HUES6 (cell line): ENCODE measurements around the gene DDRGK1.
"Not testable (repeated sequence)": the region's sequence is repeated elsewhere in the genome, so short reads cannot be mapped to it uniquely, and the experiment has no call there.

Experiments used
- H3K27ac ChIP-seq: 2 replicates; pipeline ENCODE4 v1.7.0; 2013; ENCODE audit warnings: low read depth, mild to moderate bottlenecking, low read length, inconsistent platforms
- H3K27me3 ChIP-seq: 2 replicates; pipeline ENCODE4 v1.6.1; 2013; ENCODE audit warnings: low read length; ENCODE audit not compliant: control insufficient read depth, insufficient read depth
- H3K36me3 ChIP-seq: 2 replicates; pipeline ENCODE4 v1.6.1; 2013; ENCODE audit warnings: low read length; ENCODE audit not compliant: control insufficient read depth, insufficient read depth
- H3K4me1 ChIP-seq: 2 replicates; pipeline ENCODE4 v1.6.1; 2013; ENCODE audit warnings: low read length; ENCODE audit not compliant: control insufficient read depth, insufficient read depth
- H3K4me3 ChIP-seq: 2 replicates; pipeline ENCODE4 v1.5.1; 2013; ENCODE audit warnings: low read depth, low read length
- H3K9ac ChIP-seq: one replicate; pipeline ENCODE4 v1.6.1; 2013; ENCODE audit warnings: mild to moderate bottlenecking, low read length
- H3K9me3 ChIP-seq: 2 replicates; pipeline ENCODE4 v1.6.1; 2013; ENCODE audit warnings: low read depth, low read length; ENCODE audit not compliant: control insufficient read depth, insufficient read depth

The DDRGK1 gene

GRCh38 chr20:3161316-3162079, 43.0 kb downstream of the DDRGK1 start:
- Histone ChIP-seq H3K9me3 (no peaks in the 10 kb centered on the region), H3K9ac (no peak overlapping the region), H3K4me3 (no peak overlapping the region), H3K27me3 (no peaks in the 10 kb centered on the region), H3K27ac (no peak overlapping the region), H3K36me3 (peaks cover 4% of the 10 kb centered on the region; the same call in 1 of the 2 replicates), H3K4me1 (no peaks in the 10 kb centered on the region)

GRCh38 chr20:3160418-3160817, 44.1 kb downstream of the DDRGK1 start:
- H3K4me3 ChIP-seq: peak overlapping the region; percentile 91
- no peak overlapping the region for H3K27ac ChIP-seq
- H3K9me3 ChIP-seq: no peaks in the 10 kb centered on the region
- no peak overlapping the region for H3K9ac ChIP-seq
- no peaks in the 10 kb centered on the region for H3K4me1 ChIP-seq
- H3K36me3 ChIP-seq: peaks cover 10% of the 10 kb centered on the region; the same call in 1 of the 2 replicates
- H3K27me3 ChIP-seq: no peaks in the 10 kb centered on the region

GRCh38 chr20:3158968-3159431, 45.5 kb downstream of the DDRGK1 start:
- H3K27ac ChIP-seq: no peak overlapping the region; the same call in 1 of the 2 replicates
- H3K27me3 ChIP-seq: no peaks in the 10 kb centered on the region
- no peaks in the 10 kb centered on the region for H3K9me3 ChIP-seq
- peak overlapping the region; percentile 91 for H3K4me3 ChIP-seq
- peaks cover 18% of the 10 kb centered on the region for H3K36me3 ChIP-seq
- peak overlapping the region; percentile 91 for H3K9ac ChIP-seq
- no peaks in the 10 kb centered on the region for H3K4me1 ChIP-seq

GRCh38 chr20:3157817-3158216, 46.7 kb downstream of the DDRGK1 start:
- no peak overlapping the region for H3K27ac ChIP-seq
- no peak overlapping the region for H3K9ac ChIP-seq
- H3K4me3 ChIP-seq: peak overlapping the region; percentile 14; the same call in 1 of the 2 replicates
- no peaks in the 10 kb centered on the region for H3K27me3 ChIP-seq
- H3K9me3 ChIP-seq: no peaks in the 10 kb centered on the region
- peaks cover 26% of the 10 kb centered on the region for H3K36me3 ChIP-seq
- H3K4me1 ChIP-seq: no peaks in the 10 kb centered on the region

GRCh38 chr20:3156811-3157619, 47.5 kb downstream of the DDRGK1 start:
- no peak overlapping the region for H3K4me3 ChIP-seq
- peaks cover 26% of the 10 kb centered on the region for H3K36me3 ChIP-seq
- no peak overlapping the region for H3K9ac ChIP-seq
- H3K4me1 ChIP-seq: no peaks in the 10 kb centered on the region
- H3K27ac ChIP-seq: no peak overlapping the region
- no peaks in the 10 kb centered on the region for H3K9me3 ChIP-seq
- no peaks in the 10 kb centered on the region for H3K27me3 ChIP-seq

GRCh38 chr20:3152057-3152644, 52.3 kb downstream of the DDRGK1 start:
- not testable (repeated sequence) for H3K9ac ChIP-seq, H3K9me3 ChIP-seq, H3K27me3 ChIP-seq, H3K4me1 ChIP-seq, H3K27ac ChIP-seq, H3K4me3 ChIP-seq
- H3K36me3 ChIP-seq: peaks cover 51% of the 10 kb centered on the region

GRCh38 chr20:3150908-3151307, 53.6 kb downstream of the DDRGK1 start:
- Histone ChIP-seq H3K4me3 (no peak overlapping the region), H3K9me3 (no peaks in the 10 kb centered on the region), H3K9ac (no peak overlapping the region), H3K27me3 (no peaks in the 10 kb centered on the region), H3K4me1 (no peaks in the 10 kb centered on the region), H3K27ac (no peak overlapping the region), H3K36me3 (peaks cover 57% of the 10 kb centered on the region)

- Histone ChIP-seq H3K9ac (no peak overlapping the region), H3K4me1 (no peaks in the 10 kb centered on the region), H3K27ac (no peak overlapping the region), H3K36me3 (peaks cover 33% of the 10 kb centered on the region), H3K27me3 (no peaks in the 10 kb centered on the region), H3K9me3 (no peaks in the 10 kb centered on the region), H3K4me3 (no peak overlapping the region)
These were observed 57.6 kb downstream of the DDRGK1 start for GRCh38 chr20:3146732-3147341.

- peaks cover 5% of the 10 kb centered on the region for H3K36me3 ChIP-seq
- H3K27ac ChIP-seq: no peak overlapping the region
- H3K4me3 ChIP-seq: no peak overlapping the region
- H3K9ac ChIP-seq: no peak overlapping the region
- no peaks in the 10 kb centered on the region for H3K4me1 ChIP-seq
- no peaks in the 10 kb centered on the region for H3K27me3 ChIP-seq
- H3K9me3 ChIP-seq: no peaks in the 10 kb centered on the region
These were observed 62.7 kb downstream of the DDRGK1 start for GRCh38 chr20:3141757-3142156.
